Coronary artery (tissue), 2 donors: ENCODE measurements around the gene RASD2.
"Not testable (repeated sequence)": the region's sequence is repeated elsewhere in the genome, so short reads cannot be mapped to it uniquely, and the experiment has no call there.

Experiments used
- DNase-seq: peaks from one replicate; pipeline ENCODE4 v3.0.0-alpha.2; 2017; ENCODE audit warnings: low spot score
- H3K27ac ChIP-seq, 2 donors: fragments of 200-600 bp; sonication (generic); one replicate each; pipeline ENCODE4 v1.5.1; 2016 to 2019
- H3K4me3 ChIP-seq: fragments of 200-600 bp; sonication (generic); 2 replicates; pipeline ENCODE4 v1.5.1; 2016; ENCODE audit warnings: mild to moderate bottlenecking, moderate library complexity
- TF ChIP-seq, protein P1 (sequence below): fragments of 200-600 bp; sonication (generic); IDR thresholded peaks from one replicate; pipeline ENCODE4 v1.5.1; 2019; ENCODE audit warnings: antibody characterized with exemption

The RASD2 gene

GRCh38 chr22:35510951-35511350, 29.7 kb upstream of the RASD2 start:
- DNase-seq = no peak
- H3K4me3 ChIP-seq = no peak overlapping the region
- TF ChIP-seq, protein P1, sequence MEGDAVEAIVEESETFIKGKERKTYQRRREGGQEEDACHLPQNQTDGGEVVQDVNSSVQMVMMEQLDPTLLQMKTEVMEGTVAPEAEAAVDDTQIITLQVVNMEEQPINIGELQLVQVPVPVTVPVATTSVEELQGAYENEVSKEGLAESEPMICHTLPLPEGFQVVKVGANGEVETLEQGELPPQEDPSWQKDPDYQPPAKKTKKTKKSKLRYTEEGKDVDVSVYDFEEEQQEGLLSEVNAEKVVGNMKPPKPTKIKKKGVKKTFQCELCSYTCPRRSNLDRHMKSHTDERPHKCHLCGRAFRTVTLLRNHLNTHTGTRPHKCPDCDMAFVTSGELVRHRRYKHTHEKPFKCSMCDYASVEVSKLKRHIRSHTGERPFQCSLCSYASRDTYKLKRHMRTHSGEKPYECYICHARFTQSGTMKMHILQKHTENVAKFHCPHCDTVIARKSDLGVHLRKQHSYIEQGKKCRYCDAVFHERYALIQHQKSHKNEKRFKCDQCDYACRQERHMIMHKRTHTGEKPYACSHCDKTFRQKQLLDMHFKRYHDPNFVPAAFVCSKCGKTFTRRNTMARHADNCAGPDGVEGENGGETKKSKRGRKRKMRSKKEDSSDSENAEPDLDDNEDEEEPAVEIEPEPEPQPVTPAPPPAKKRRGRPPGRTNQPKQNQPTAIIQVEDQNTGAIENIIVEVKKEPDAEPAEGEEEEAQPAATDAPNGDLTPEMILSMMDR = no peak
- H3K27ac ChIP-seq = no peak overlapping the region

- Histone ChIP-seq H3K4me3 (no peak overlapping the region), H3K27ac (no peak overlapping the region)
- TF ChIP-seq, protein P1 = no peak
- no peak for DNase-seq
These were observed 26.3 kb upstream of the RASD2 start for GRCh38 chr22:35514366-35514765.

- not testable (repeated sequence) for H3K4me3 ChIP-seq, DNase-seq, H3K27ac ChIP-seq
These were observed 24.7 kb upstream of the RASD2 start for GRCh38 chr22:35515952-35516351.

DNA sequence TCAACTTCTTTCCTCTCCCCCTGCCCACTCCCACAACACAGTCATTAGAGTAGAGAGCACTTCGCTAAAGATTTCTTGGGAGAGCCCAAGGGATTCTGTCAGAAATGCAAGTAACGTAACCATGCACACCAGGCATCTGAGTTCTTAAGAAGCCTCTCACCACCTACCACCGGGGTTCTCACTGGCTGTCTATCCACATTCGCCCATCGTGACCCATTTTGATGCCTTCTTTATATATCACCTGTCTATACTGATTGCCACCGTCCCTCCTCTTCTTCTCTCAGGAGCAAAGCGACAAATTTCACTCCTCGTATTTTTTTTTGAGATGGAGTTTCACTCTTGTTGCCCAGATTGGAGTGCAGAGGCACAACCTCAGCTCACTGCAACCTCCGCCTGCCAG, 23.9 kb upstream of the RASD2 start:
- Histone ChIP-seq H3K4me3 (no peak overlapping the region), H3K27ac (no peak overlapping the region)
- TF ChIP-seq, protein P1 = no peak
- DNase-seq = no peak

DNA sequence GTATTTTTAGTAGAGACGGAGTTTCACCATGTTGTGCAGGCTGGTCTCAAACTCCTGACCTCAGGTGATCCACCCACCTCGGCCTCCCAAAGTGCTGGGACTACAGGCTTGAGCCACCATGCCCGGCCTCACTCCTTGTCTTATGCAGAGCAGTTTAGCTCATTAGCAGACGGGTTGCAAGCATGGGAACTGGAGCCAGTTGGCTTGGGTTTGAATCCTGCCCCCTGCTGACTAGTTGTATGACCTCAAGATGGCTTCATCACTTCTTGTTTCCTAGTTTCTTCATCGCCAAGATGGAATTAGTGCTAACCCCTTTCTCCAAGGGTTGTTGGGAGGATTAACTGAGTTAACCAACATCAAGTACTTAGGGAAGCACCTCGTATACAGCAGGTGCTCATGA, 23.4 kb upstream of the RASD2 start:
- TF ChIP-seq, protein P1 = no peak
- no peak overlapping the region for H3K4me3 ChIP-seq
- no peak for DNase-seq
- no peak overlapping the region for H3K27ac ChIP-seq

DNA sequence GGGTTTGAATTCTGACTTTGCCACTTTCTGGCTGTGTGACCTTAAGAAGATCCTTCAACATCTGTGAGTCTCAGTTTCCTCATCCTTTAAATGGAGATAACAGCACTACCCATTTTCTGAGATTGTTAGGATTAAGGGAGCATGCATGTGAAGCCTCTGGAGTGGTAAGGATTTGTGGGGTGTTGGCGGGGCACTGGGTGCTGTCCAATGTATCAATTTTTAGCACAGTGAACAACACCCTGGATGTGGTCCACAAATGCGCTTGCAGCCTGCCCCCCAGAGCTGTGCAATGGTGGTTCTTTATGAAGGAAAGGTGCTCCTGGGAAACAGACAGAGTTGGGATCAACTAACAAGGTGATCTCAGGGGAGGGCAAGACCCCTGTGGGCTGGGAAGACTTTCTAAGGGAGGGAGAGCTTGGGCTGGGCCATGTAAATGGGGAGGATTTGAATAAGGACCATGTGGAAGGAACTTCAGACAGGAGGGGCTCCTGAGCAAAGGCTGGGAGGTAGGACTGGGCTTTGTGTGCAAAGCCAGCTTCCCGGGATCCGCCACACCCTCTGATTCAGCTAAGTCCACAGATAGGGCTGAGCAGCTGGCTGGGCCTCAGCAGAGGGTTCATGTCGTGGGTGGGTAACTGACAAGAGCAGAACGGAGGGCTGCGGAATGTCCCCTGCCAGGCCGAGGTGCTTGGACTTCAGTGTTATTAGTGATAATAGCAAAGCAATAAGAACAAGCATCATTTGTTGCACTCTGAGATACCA, 22.7 kb upstream of the RASD2 start:
- no peak for DNase-seq
- no peak overlapping the region for H3K4me3 ChIP-seq
- H3K27ac ChIP-seq = no peak overlapping the region
- TF ChIP-seq, protein P1 = no peak

DNA sequence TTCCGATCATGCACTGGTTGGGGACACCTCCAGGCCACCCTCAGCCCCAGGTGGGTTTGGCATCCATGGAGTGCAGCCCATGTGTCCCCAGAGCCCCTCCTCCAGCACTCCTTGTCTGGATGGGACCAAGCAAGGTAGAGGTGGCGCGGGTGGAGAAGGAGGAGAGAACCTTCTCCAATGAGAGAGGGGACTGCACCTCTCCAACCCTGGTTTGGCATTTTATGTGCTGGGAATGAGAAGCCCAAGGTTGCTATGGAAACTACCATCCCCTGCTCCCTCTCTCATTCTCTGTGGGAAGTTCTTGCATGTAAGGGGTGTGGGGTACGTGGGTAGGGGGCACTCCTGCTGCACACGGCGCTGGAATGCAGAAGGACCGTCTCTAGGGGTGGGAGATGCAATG, 21.8 kb upstream of the RASD2 start:
- Histone ChIP-seq H3K27ac (no peak overlapping the region), H3K4me3 (no peak overlapping the region)
- TF ChIP-seq, protein P1 = no peak
- no peak for DNase-seq
